Renal pelvis (tissue), 4 donors: Measurements from ENCODE around the gene PIANP. TPM values are rescaled to one million over a fixed set of nuclear protein-coding genes. Genes with fewer than 3 reads are reported as not detected.

Experiments
- DNase-seq: peaks from one replicate; pipeline ENCODE4 v3.0.0-alpha.2; 2013
- polyA plus RNA-seq, 3 donors: library from polyadenylated mRNA; unstranded; fragments of 120-200 nt; gene quantifications; one replicate each; pipeline ENCODE4 v1.2.1, GENCODE V29; 2013; ENCODE audit not compliant: insufficient read length in 3 of 3

PIANP gene
- polyA plus RNA-seq, 3 donors: 12.8 to 15.3 (median 14.3) TPM

DNA sequence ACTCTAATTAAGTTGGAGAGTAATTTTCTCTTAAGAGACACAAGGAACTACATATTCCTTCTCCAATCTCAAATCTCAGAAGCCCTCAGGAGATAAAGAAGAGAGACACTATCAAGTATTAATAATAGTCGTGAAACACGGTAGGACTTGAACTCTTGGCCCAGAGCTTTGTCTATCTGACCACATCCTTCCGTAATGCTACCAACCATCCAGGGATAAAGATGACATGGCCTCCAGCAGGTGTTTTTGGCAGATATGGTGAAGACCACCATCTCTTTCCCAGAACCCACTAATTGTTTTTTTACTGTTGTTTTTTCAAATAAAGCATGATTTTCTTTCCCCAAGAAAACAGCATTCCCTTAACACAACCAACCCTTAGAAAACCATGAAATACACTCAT lies 14.8 kb downstream of the PIANP start:
- DNase-seq: no peak

- no peak for DNase-seq
These were observed 16.0 kb downstream of the PIANP start for GRCh38 chr12:6684609-6685008.

- DNase-seq: no peak
These were observed 23.7 kb downstream of the PIANP start for GRCh38 chr12:6676962-6677361.

DNA sequence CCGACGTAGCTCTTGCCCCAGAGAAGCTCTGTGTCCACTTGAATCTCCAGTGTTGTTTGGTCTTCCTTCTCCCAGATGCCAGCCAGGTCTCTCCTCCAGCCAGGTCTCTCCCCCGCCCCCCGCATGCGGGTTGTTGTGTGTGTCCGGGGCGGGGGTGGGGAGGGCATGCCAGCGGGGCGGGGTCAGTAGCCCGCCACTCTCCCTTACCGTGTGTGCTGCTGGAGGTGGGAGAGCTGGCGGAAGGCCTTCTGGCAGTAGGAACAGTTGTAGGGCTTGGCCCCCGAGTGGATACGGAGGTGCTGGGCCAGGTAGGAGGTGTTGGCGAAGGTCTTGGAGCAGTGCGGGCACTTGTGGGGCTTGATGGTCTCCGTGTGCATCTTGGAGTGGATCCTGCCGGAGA lies 28.5 kb downstream of the PIANP start:
- DNase-seq: no peak

GRCh38 chr12:6667559-6668210 lies 32.9 kb downstream of the PIANP start:
- DNase-seq: no peak

- DNase-seq: no peak
These were observed 34.4 kb downstream of the PIANP start for GRCh38 chr12:6666211-6666610.

DNA sequence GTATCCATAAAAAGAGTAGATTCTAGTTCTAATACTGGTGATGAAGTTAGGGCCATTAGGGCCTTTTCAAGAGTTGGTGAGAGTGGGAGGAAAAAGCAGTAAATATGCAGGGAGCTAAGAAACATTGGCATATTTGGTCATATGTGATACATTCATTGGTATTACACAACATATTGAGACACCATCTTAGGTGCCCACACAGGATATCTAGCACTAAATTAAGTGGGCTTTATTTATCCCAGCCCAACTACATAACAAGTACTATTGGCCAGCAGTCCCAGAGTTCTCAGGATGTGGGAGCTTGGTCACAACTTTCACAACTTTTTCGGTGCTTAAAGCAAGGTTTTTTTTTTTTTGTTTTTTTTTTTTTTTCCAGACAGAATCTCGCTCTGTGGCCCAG lies 35.7 kb downstream of the PIANP start:
- no peak for DNase-seq

DNA sequence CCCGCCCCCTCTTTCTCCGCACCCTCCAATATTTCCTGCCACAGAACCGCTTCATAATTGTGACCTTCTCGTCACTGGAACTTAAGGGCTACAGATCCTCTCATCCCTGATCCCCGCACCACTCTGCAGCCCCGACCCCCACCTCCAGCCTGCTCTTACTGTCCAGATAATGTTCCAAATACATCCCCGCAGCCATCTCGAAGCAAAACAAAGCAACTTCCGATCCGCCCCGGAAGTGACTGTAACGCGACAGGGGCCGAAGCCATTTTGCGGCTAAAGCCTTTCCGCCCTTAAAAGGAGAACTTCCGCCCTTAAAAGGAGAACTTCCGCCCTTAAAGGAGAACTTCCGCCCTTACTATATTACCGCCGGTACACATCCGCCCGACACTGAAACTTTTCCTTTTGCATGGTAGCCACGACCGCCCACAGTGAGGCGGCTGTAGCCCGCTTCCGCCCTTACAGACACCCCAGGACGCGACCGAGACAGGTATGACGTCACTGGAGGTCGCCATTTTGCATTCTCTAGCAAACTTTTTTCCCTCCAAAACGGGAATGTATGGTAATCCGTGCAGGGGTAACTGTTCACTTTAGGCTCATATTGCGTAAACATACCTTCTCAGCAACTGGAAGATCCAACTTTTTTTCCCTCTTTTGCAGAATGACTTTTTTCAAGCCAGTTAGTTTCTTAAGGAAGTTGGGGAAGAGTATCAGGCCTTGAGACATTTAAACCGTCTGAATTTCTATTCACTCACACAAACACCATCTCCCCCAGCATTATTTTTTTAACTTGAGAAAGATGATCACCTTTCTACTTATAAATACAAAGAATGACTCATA lies 37.5 kb downstream of the PIANP start, which contains the start of gene ING4:
TSS of gene ING4 (minus strand) at position 214 of the 837 bp plus-strand sequence. CDS start at position 196, 18 bp downstream.
- peak; percentile 100 for DNase-seq

DNA sequence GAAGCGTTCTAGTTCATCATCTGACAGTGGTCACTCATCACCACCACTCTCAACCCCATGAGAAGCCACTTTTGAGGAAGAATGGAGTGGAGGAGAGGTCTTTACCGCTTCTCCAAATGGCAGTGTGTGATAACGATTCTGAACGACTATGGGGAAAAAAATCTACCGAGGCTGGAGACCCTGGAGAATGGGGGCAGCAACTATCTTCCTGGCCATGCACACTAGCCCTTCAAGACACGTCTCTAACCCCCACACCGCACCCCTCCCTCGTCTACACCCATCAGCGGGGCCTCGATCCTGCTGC lies 38.1 kb downstream of the PIANP start:
- no peak for DNase-seq

DNA sequence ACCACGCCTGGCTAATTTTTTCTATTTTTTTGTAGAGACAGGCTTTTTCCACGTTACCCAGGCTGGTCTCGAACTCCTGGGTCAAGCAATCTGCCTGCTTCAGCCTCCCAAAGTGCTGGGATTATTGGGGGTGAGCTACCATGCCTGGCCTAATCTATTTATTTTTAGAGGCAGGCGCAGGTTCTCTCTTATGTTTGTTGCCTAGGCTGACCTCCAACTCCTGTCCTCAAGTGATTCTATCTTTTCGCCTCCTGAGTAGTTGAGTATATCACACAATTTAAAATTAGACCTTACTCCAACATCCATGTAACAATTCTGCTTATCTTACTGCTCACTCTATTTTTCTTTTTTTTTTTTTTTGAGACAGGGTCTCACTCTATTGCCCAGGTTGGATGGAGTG lies 46.6 kb downstream of the PIANP start:
- no peak for DNase-seq

DNA sequence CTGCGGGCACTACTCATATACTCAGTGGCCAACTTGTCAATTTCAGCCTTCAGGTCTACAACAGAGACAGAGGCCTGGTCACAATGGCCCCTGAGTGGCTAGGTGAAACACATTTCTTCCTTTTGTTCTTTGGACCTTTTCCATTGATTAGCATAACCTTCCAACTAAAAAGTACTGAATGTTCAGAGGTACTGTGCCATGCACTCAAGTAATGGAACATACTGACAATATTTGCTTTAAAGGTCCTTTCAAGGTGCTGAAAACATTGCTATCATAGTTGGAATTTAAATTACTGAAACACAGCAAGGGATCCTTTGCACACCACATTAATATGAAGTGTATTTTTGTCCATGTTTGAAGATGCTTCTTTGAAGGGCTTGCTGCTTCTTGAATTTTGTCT lies 47.3 kb downstream of the PIANP start:
- DNase-seq: no peak

- DNase-seq: no peak
These were observed 48.2 kb downstream of the PIANP start for GRCh38 chr12:6652391-6652790.

GRCh38 chr12:6650832-6651231 lies 49.8 kb downstream of the PIANP start:
- DNase-seq: no peak

- DNase-seq: peak; percentile 69
These were observed 53.5 kb downstream of the PIANP start, which contains the start of gene ACRBP for GRCh38 chr12:6647083-6647604. TSS of gene ACRBP (minus strand) at chr12:6647432. CDS start at chr12:6647366, 66 bp downstream.

- no peak for DNase-seq
These were observed 54.1 kb downstream of the PIANP start for GRCh38 chr12:6646276-6647082.

- peak; percentile 42 for DNase-seq
These were observed 55.7 kb downstream of the PIANP start for GRCh38 chr12:6644903-6645302.

DNA sequence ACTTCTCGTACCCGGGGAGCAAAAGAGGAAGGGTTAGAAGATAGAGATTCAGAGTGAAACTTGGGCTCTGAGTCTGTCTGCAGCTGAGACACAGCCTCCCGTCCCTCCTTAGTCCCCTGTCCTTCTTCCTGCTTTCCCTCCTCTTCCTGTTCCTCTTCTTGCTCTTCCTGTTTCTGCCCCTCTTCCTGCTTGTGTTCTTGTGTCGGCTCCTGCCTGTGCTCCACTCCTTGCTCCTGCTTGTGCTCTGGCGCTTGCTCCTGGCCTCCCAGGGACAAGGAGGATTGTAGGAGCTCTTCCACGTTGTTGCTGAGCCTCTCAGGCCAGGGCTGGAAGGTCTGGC lies 56.4 kb downstream of the PIANP start:
- DNase-seq: no peak

Other genes with a start within 250 kb of the PIANP start
- 10 to 100 TPM; 16.0 to 18.8 (median 17.8) TPM for gene TAPBPL, start 248.8 kb downstream of the PIANP start, polyA plus RNA-seq
- gene VAMP1, start 230.1 kb downstream of the PIANP start, polyA plus RNA-seq: 10 to 100 TPM; 10.7 to 14.8 (median 11.4) TPM
- 100 to 1,000 TPM; 159 to 189 (median 172) TPM for gene MRPL51, start 207.6 kb downstream of the PIANP start, polyA plus RNA-seq
- 10 to 100 TPM; 62.2 to 76.7 (median 70.6) TPM for gene NCAPD2, start 206.7 kb downstream of the PIANP start, polyA plus RNA-seq
- gene GAPDH, start 166.3 kb downstream of the PIANP start, polyA plus RNA-seq: 1,000 to 10,000 TPM; 2,127 to 2,548 (median 2,322) TPM
- 10 to 100 TPM; 17.1 to 19.6 (median 18.9) TPM for gene IFFO1, start 144.8 kb downstream of the PIANP start, polyA plus RNA-seq
- 10 to 100 TPM; 24.3 to 39.7 (median 37.4) TPM for gene NOP2, start 132.5 kb downstream of the PIANP start, polyA plus RNA-seq
- 100 to 1,000 TPM; 307 to 315 (median 315) TPM for gene CHD4, start 93.4 kb downstream of the PIANP start, polyA plus RNA-seq
- gene LPAR5, start 64.9 kb downstream of the PIANP start, polyA plus RNA-seq: 1 to 10 TPM; 1.1 to 1.5 (median 1.4) TPM
- gene ACRBP, start 53.4 kb downstream of the PIANP start, polyA plus RNA-seq: 1 to 10 TPM; 4.6 to 8.0 (median 7.7) TPM
- 100 to 1,000 TPM; 112 to 119 (median 119) TPM for gene ING4, start 37.7 kb downstream of the PIANP start, polyA plus RNA-seq
- 100 to 1,000 TPM in 2 of 3 donors, 10 to 100 TPM in 1; 82.7 to 105 (median 102) TPM for gene ZNF384, start 11.4 kb downstream of the PIANP start, polyA plus RNA-seq
- 10 to 100 TPM; 68.4 to 70.3 (median 69.4) TPM for gene COPS7A, start 23.2 kb upstream of the PIANP start, polyA plus RNA-seq
- gene MLF2, start 52.3 kb upstream of the PIANP start, polyA plus RNA-seq: 100 to 1,000 TPM; 213 to 247 (median 244) TPM
- 100 to 1,000 TPM; 589 to 718 (median 618) TPM for gene PTMS, start 65.5 kb upstream of the PIANP start, polyA plus RNA-seq
- 1 to 10 TPM; 1.1 to 2.0 (median 1.4) TPM for gene LAG3, start 71.7 kb upstream of the PIANP start, polyA plus RNA-seq
- 10 to 100 TPM; 31.0 to 33.1 (median 32.1) TPM for gene CD4, start 88.7 kb upstream of the PIANP start, polyA plus RNA-seq
- gene GPR162, start 121.0 kb upstream of the PIANP start, polyA plus RNA-seq: 10 to 100 TPM; 33.9 to 36.0 (median 35.9) TPM
- gene P3H3, start 127.6 kb upstream of the PIANP start, polyA plus RNA-seq: 10 to 100 TPM; 35.2 to 48.0 (median 38.3) TPM
- 10 to 100 TPM in 1 of 3 donors, 1 to 10 TPM in 2; 7.0 to 13.0 (median 9.9) TPM for gene GNB3, start 140.1 kb upstream of the PIANP start, polyA plus RNA-seq
- gene CDCA3, start 150.5 kb upstream of the PIANP start, polyA plus RNA-seq: 10 to 100 TPM; 27.2 to 37.0 (median 29.7) TPM
- gene USP5, start 151.3 kb upstream of the PIANP start, polyA plus RNA-seq: 10 to 100 TPM; 60.3 to 70.2 (median 69.8) TPM
- 100 to 1,000 TPM; 560 to 690 (median 592) TPM for gene TPI1, start 166.7 kb upstream of the PIANP start, polyA plus RNA-seq
- gene SPSB2, start 172.5 kb upstream of the PIANP start, polyA plus RNA-seq: 10 to 100 TPM; 14.8 to 16.8 (median 16.8) TPM
- 10 to 100 TPM; 20.5 to 21.0 (median 20.9) TPM for gene LRRC23, start 204.0 kb upstream of the PIANP start, polyA plus RNA-seq
- 10 to 100 TPM; 12.6 to 17.2 (median 14.1) TPM for gene ENO2, start 213.8 kb upstream of the PIANP start, polyA plus RNA-seq
- gene ATN1, start 227.1 kb upstream of the PIANP start, polyA plus RNA-seq: 100 to 1,000 TPM; 116 to 147 (median 131) TPM
- gene RNU7-1, start 243.0 kb upstream of the PIANP start, polyA plus RNA-seq: 1 to 10 TPM in 1 of 3 donors, not detected in 2; 5.8 TPM
- gene C12orf57, start 243.2 kb upstream of the PIANP start, polyA plus RNA-seq: 100 to 1,000 TPM; 135 to 204 (median 158) TPM